SHP77 treated with DMSO at 0.1 percent for 48 hours (cell line): ENCODE measurements around the gene C5orf22.
A peak's percentile ranks its signal among the peaks of the same experiment; 100 is the strongest.
"Not testable (repeated sequence)": the region's sequence is repeated elsewhere in the genome, so short reads cannot be mapped to it uniquely, and the experiment has no call there.

ENCODE experiments used
- DNase-seq: peaks from one replicate; lab custom pipeline; 2025; lab: John Stamatoyannopoulos, UW

The C5orf22 gene

GRCh38 chr5:31531888-31532547 is at the start of gene C5orf22, which contains the start of gene DROSHA:
TSS of gene C5orf22 (plus strand) at chr5:31532301. CDS start at chr5:31532393, 92 bp downstream.
TSS of gene DROSHA (minus strand) at chr5:31532093. CDS start at chr5:31529059, 3,034 bp downstream.
- DNase-seq: peak; percentile 98

- DNase-seq: no peak
These were observed 46.5 kb upstream of the C5orf22 start for GRCh38 chr5:31485376-31486207.

GRCh38 chr5:31486441-31486840 is 45.7 kb upstream of the C5orf22 start:
- no peak for DNase-seq

- no peak for DNase-seq
These were observed 44.6 kb upstream of the C5orf22 start for GRCh38 chr5:31487506-31487905.

GRCh38 chr5:31492869-31493268 is 39.2 kb upstream of the C5orf22 start:
- DNase-seq: no peak

GRCh38 chr5:31495336-31495735 is 36.8 kb upstream of the C5orf22 start:
- DNase-seq: no peak

- DNase-seq: no peak
These were observed 35.8 kb upstream of the C5orf22 start for GRCh38 chr5:31496301-31496700.

GRCh38 chr5:31496891-31497290 is 35.2 kb upstream of the C5orf22 start:
- DNase-seq: no peak

GRCh38 chr5:31500256-31500655 is 31.8 kb upstream of the C5orf22 start:
- no peak for DNase-seq

- no peak for DNase-seq
These were observed 29.6 kb upstream of the C5orf22 start for GRCh38 chr5:31502506-31502905.

GRCh38 chr5:31504529-31504928 is 27.6 kb upstream of the C5orf22 start:
- DNase-seq: no peak

GRCh38 chr5:31511305-31511704 is 20.8 kb upstream of the C5orf22 start:
- DNase-seq: no peak

GRCh38 chr5:31516802-31517201 is 15.3 kb upstream of the C5orf22 start:
- no peak for DNase-seq

- no peak for DNase-seq
These were observed 9.1 kb upstream of the C5orf22 start for GRCh38 chr5:31523041-31523440.

- DNase-seq: no peak
These were observed 1.4 kb upstream of the C5orf22 start for GRCh38 chr5:31530541-31531265.

- peak; percentile 63 for DNase-seq
These were observed 586 bp upstream of the C5orf22 start for GRCh38 chr5:31531543-31531887.

- no peak for DNase-seq
These were observed 2.5 kb downstream of the C5orf22 start for GRCh38 chr5:31534527-31535046.

- DNase-seq: no peak
These were observed 4.8 kb downstream of the C5orf22 start for GRCh38 chr5:31536873-31537272.

GRCh38 chr5:31537349-31537748 is 5.2 kb downstream of the C5orf22 start:
- DNase-seq: no peak

GRCh38 chr5:31537851-31538250 is 5.8 kb downstream of the C5orf22 start:
- DNase-seq: no peak

- not testable (repeated sequence) for DNase-seq
These were observed 17.0 kb downstream of the C5orf22 start for GRCh38 chr5:31549114-31549513.

GRCh38 chr5:31551878-31552277 is 19.8 kb downstream of the C5orf22 start:
- no peak for DNase-seq
